ENCODE measurements around the gene C5orf46. TPM values are rescaled to one million over a fixed set of nuclear protein-coding genes. Genes with fewer than 3 reads are reported as not detected.
"Not testable (repeated sequence)": the region's sequence is repeated elsewhere in the genome, so short reads cannot be mapped to it uniquely, and the experiment has no call there.

Gene C5orf46
- total and polyA plus RNA-seq, 9 donors = not detected

GRCh38 chr5:147876626-147877025 is 29.7 kb downstream of the C5orf46 start:
- no CpG with 5 or more reads among the region's 2 CpGs for WGBS (ENCODE audit: insufficient coverage)
- Histone ChIP-seq H3K36me3 (ENCODE audit: control insufficient read depth, insufficient read depth, low read length) (no peaks in the 10 kb centered on the region), H3K4me3 (ENCODE audit: low read length) (no peak overlapping the region), H3K27ac (ENCODE audit: low read length) (no peak overlapping the region), H3K27me3 (ENCODE audit: control insufficient read depth, insufficient read depth, low read length) (no peaks in the 10 kb centered on the region), H3K4me1 (ENCODE audit: control insufficient read depth, insufficient read depth, low read length) (no peaks in the 10 kb centered on the region), H3K9me3 (replicated peaks; ENCODE audit: control insufficient read depth, low read depth, low read length) (no peaks in the 10 kb centered on the region)
- no peak for DNase-seq

DNA sequence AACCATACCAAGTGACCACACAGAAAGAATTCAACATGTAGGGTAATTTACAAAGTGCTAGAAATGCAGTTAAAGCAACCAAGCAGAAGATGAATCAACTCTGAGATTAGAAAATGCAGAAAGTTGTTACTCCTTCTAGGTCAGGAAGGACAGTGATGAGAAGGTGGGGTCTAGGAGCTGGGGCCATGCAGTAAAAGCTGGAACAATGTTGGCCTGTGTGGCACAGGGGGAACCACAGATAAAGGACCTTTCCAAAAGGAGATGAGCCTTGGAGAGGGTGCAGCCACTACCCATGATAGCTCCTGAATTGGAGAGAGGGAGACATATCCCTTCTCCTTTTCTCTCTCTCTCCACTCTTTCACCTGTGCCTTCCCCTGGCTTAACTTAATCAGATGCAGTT is 30.2 kb downstream of the C5orf46 start:
- Histone ChIP-seq H3K27ac (ENCODE audit: low read length) (no peak overlapping the region), H3K9me3 (replicated peaks; ENCODE audit: control insufficient read depth, low read depth, low read length) (no peaks in the 10 kb centered on the region), H3K27me3 (ENCODE audit: control insufficient read depth, insufficient read depth, low read length) (no peaks in the 10 kb centered on the region), H3K36me3 (ENCODE audit: control insufficient read depth, insufficient read depth, low read length) (no peaks in the 10 kb centered on the region), H3K4me3 (ENCODE audit: low read length) (no peak overlapping the region), H3K4me1 (ENCODE audit: control insufficient read depth, insufficient read depth, low read length) (no peaks in the 10 kb centered on the region)
- DNase-seq = no peak

GRCh38 chr5:147874910-147875367 is 31.4 kb downstream of the C5orf46 start:
- H3K4me3 ChIP-seq (ENCODE audit: low read length) = no peak overlapping the region
- no peaks in the 10 kb centered on the region for H3K4me1 ChIP-seq (ENCODE audit: control insufficient read depth, insufficient read depth, low read length)
- DNase-seq = no peak
- 32% methylated on average over 2 of the region's 3 CpGs for WGBS (ENCODE audit: insufficient coverage)
- H3K27me3 ChIP-seq (ENCODE audit: control insufficient read depth, insufficient read depth, low read length) = no peaks in the 10 kb centered on the region
- no peaks in the 10 kb centered on the region for H3K9me3 ChIP-seq (replicated peaks; ENCODE audit: control insufficient read depth, low read depth, low read length)
- no peaks in the 10 kb centered on the region for H3K36me3 ChIP-seq (ENCODE audit: control insufficient read depth, insufficient read depth, low read length)
- H3K27ac ChIP-seq (ENCODE audit: low read length) = no peak overlapping the region

- not testable (repeated sequence) for H3K27ac ChIP-seq (ENCODE audit: low read length); H3K4me3 ChIP-seq (ENCODE audit: low read length); H3K27me3 ChIP-seq (ENCODE audit: control insufficient read depth, insufficient read depth, low read length); H3K4me1 ChIP-seq (ENCODE audit: control insufficient read depth, insufficient read depth, low read length); H3K9me3 ChIP-seq (replicated peaks; ENCODE audit: control insufficient read depth, low read depth, low read length); H3K36me3 ChIP-seq (ENCODE audit: control insufficient read depth, insufficient read depth, low read length); DNase-seq
- 82% methylated on average over 3 of the region's 8 CpGs for WGBS (ENCODE audit: insufficient coverage)
Measured at GRCh38 chr5:147874118-147874875, 32.0 kb downstream of the C5orf46 start.

DNA sequence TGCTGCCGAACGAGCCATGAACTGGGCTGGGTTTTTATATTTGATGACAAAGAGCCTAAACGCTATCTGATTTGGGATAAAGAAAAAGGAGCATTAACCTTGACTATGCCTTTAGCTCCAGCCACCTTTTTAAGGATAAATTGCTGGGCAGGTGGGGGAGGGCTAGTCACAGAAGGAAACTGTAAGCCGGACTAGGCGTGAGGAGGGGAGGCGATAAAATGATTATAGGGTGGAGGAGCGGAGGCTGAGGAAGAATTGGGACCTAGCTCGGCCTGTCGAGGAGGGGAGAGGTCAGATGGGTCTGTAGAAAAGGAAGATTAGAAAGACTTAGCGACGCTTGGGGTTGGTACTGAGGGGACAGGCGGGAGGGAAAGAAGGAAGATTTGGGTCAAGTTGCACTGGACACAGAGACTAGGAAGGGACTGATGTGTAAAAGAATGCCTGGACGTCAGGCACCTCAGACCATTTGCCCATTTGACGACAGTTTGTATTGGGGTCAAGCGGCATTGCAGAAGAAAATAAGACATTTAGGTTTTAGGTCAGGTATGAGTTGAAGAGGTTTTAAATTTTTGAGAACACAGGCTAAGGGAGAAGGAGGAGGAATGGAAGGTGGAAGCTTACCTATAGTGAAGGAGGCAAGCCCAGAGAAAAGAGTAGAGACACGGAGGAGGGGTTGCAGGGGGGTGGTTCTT is 33.4 kb downstream of the C5orf46 start:
- 74% methylated on average over 15 of the region's 16 CpGs for WGBS (ENCODE audit: insufficient coverage)
- H3K27ac ChIP-seq (ENCODE audit: low read length); H3K9me3 ChIP-seq (replicated peaks; ENCODE audit: control insufficient read depth, low read depth, low read length); DNase-seq; H3K4me1 ChIP-seq (ENCODE audit: control insufficient read depth, insufficient read depth, low read length); H3K27me3 ChIP-seq (ENCODE audit: control insufficient read depth, insufficient read depth, low read length); H3K36me3 ChIP-seq (ENCODE audit: control insufficient read depth, insufficient read depth, low read length); H3K4me3 ChIP-seq (ENCODE audit: low read length): not testable (repeated sequence)

DNA sequence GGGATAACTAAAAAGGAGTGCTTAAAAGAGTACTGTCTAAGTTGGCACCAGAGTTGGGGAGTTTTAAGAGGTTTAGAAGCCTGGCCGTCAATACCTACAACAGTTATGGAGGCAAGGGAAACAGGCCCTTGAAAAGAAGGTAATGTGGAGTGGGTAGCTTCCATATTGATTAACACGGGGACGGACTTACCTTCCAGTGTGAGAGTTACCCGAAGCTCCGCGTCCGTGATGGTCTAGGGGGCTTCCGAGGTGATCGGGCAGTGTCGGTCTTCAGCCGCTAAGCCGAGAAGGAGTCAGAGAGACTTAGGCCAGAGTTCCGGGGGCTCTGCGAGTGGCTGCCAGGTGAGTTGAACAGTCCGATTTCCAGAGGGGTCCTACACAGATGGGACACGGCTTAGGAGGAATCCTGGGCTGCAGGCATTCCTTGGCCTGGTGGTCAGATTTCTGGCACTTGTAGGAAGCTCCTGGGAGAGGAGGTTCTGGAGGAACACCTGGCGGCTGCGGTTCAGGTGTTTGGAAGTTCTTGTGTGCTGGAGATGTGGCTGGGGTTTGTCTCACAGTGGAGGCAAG is 34.3 kb downstream of the C5orf46 start:
- not testable (repeated sequence) for H3K27me3 ChIP-seq (ENCODE audit: control insufficient read depth, insufficient read depth, low read length); H3K9me3 ChIP-seq (replicated peaks; ENCODE audit: control insufficient read depth, low read depth, low read length); DNase-seq; H3K4me3 ChIP-seq (ENCODE audit: low read length); H3K27ac ChIP-seq (ENCODE audit: low read length); H3K36me3 ChIP-seq (ENCODE audit: control insufficient read depth, insufficient read depth, low read length); H3K4me1 ChIP-seq (ENCODE audit: control insufficient read depth, insufficient read depth, low read length)
- WGBS (ENCODE audit: insufficient coverage) = 95% methylated on average over 16 of the region's 18 CpGs

DNA sequence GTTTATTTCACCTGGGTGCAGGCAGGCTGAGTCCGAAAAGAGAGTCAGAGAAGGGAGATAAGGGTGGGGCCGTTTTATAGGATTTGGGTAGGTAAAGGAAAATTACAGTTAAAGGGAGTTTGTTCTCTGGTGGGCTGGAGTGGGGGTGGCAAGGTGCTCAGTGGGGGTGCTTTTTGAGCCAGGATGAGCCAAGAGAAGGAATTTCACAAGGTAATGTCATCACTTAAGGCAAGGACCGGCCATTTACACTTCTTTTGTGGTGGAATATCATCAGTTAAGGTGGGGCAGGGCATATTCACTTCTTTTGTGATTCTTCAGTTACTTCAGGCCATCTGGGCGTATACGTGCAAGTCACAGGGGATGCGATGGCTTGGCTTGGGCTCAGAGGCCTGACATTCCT is 36.4 kb downstream of the C5orf46 start:
- WGBS (ENCODE audit: insufficient coverage) = 17% methylated on average over 2 of the region's 6 CpGs
- not testable (repeated sequence) for H3K9me3 ChIP-seq (replicated peaks; ENCODE audit: control insufficient read depth, low read depth, low read length); H3K4me3 ChIP-seq (ENCODE audit: low read length); H3K27ac ChIP-seq (ENCODE audit: low read length); H3K4me1 ChIP-seq (ENCODE audit: control insufficient read depth, insufficient read depth, low read length); H3K27me3 ChIP-seq (ENCODE audit: control insufficient read depth, insufficient read depth, low read length); DNase-seq; H3K36me3 ChIP-seq (ENCODE audit: control insufficient read depth, insufficient read depth, low read length)

GRCh38 chr5:147869112-147869511 is 37.2 kb downstream of the C5orf46 start:
- no peaks in the 10 kb centered on the region for H3K4me1 ChIP-seq (ENCODE audit: control insufficient read depth, insufficient read depth, low read length)
- no peaks in the 10 kb centered on the region for H3K9me3 ChIP-seq (replicated peaks; ENCODE audit: control insufficient read depth, low read depth, low read length)
- H3K36me3 ChIP-seq (ENCODE audit: control insufficient read depth, insufficient read depth, low read length) = no peaks in the 10 kb centered on the region
- no peaks in the 10 kb centered on the region for H3K27me3 ChIP-seq (ENCODE audit: control insufficient read depth, insufficient read depth, low read length)
- 20% methylated on average over 1 of the region's 4 CpGs for WGBS (ENCODE audit: insufficient coverage)
- DNase-seq = no peak
- no peak overlapping the region for H3K27ac ChIP-seq (ENCODE audit: low read length)
- H3K4me3 ChIP-seq (ENCODE audit: low read length) = no peak overlapping the region

GRCh38 chr5:147863454-147864158 is 42.7 kb downstream of the C5orf46 start:
- no peaks in the 10 kb centered on the region for H3K9me3 ChIP-seq (replicated peaks; ENCODE audit: control insufficient read depth, low read depth, low read length)
- no peaks in the 10 kb centered on the region for H3K4me1 ChIP-seq (ENCODE audit: control insufficient read depth, insufficient read depth, low read length)
- H3K36me3 ChIP-seq (ENCODE audit: control insufficient read depth, insufficient read depth, low read length) = no peaks in the 10 kb centered on the region
- DNase-seq = peak; percentile 46
- H3K4me3 ChIP-seq (ENCODE audit: low read length) = no peak overlapping the region
- H3K27me3 ChIP-seq (ENCODE audit: control insufficient read depth, insufficient read depth, low read length) = no peaks in the 10 kb centered on the region
- WGBS (ENCODE audit: insufficient coverage) = no CpG with 5 or more reads among the region's 3 CpGs
- H3K27ac ChIP-seq (ENCODE audit: low read length) = no peak overlapping the region

DNA sequence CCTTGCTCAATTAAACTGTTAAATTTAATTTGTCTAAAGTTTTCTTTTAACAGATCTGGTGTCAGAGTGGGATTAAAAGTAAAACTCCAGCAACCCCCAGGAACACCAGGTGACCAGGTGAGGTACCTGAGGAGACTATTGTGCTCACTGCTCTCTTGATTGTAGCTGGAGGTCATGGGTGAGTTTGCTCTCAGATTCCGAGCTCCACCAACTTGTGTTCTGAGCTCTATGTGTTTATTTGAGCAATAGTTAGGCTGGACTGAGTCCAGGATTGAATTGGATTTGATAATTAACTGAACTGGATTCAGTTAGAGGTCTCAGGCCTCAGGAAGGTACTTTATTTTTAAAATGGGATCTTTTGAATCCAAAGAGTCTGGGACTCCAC is 45.7 kb downstream of the C5orf46 start:
- Histone ChIP-seq H3K4me1 (ENCODE audit: control insufficient read depth, insufficient read depth, low read length) (no peaks in the 10 kb centered on the region), H3K4me3 (ENCODE audit: low read length) (no peak overlapping the region), H3K27me3 (ENCODE audit: control insufficient read depth, insufficient read depth, low read length) (no peaks in the 10 kb centered on the region), H3K36me3 (ENCODE audit: control insufficient read depth, insufficient read depth, low read length) (no peaks in the 10 kb centered on the region), H3K9me3 (replicated peaks; ENCODE audit: control insufficient read depth, low read depth, low read length) (no peaks in the 10 kb centered on the region), H3K27ac (ENCODE audit: low read length) (no peak overlapping the region)
- 78% methylated on average over 1 of the region's 1 CpG for WGBS (ENCODE audit: insufficient coverage)
- DNase-seq = no peak

All from muscle of leg (tissue), 11 donors.